AG04449 (cell line): ENCODE results near the gene EXOC4.

Experiments
- CTCF ChIA-PET: fragments of 350-600 bp; formaldehyde crosslinking; extraction: SDS; loops from one replicate; lab custom pipeline; 2021; ENCODE audit warnings: antibody characterized with exemption; lab: Yijun Ruan, JAX
- POLR2A ChIA-PET: fragments of 400-600, 350-600 bp; formaldehyde crosslinking; extraction: SDS; loops from one replicate; lab custom pipeline; 2020; ENCODE audit warnings: antibody characterized with exemption, inconsistent platforms; lab: Yijun Ruan, JAX
- DNase-seq: peaks from one replicate; pipeline ENCODE4 v3.0.0-alpha.2; 2010; ENCODE audit warnings: low read depth, low spot score
- H3K4me3 ChIP-seq: 2 replicates; pipeline ENCODE4 v1.5.1; 2011; ENCODE audit warnings: low read depth, mild to moderate bottlenecking, control low read depth, low read length
- TF ChIP-seq, protein P1 (sequence below): IDR thresholded peaks from one replicate; pipeline ENCODE4 v1.5.1; 2011; ENCODE audit warnings: mild to moderate bottlenecking, moderate library complexity, low read length, control low read depth, inconsistent platforms; ENCODE audit not compliant: insufficient read depth; ENCODE audit errors: missing control alignments

Gene EXOC4

DNA sequence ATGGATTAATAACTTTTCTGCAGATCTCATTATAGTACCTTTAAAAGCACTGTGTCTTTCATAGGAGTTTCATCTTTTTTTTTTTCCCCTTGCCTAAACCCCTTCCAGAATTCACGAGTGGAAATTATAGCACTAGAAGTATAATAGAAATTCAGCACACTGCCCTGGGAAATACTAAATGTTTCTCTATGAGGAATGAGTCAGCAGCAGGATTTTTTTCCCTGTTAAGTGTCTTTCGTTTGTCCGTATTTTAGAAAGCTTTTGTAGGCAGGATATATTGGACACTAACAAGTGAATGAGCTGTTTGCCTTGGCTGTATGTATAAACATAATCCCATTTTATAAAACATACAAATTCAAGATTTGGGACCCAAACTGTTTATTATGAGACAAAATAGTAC, 105.8 kb downstream of the EXOC4 start:
- ChIA-PET CTCF (no interaction called here), POLR2A (no interaction called here)
- no peak overlapping the region for H3K4me3 ChIP-seq
- no peak for DNase-seq
- TF ChIP-seq, protein P1, sequence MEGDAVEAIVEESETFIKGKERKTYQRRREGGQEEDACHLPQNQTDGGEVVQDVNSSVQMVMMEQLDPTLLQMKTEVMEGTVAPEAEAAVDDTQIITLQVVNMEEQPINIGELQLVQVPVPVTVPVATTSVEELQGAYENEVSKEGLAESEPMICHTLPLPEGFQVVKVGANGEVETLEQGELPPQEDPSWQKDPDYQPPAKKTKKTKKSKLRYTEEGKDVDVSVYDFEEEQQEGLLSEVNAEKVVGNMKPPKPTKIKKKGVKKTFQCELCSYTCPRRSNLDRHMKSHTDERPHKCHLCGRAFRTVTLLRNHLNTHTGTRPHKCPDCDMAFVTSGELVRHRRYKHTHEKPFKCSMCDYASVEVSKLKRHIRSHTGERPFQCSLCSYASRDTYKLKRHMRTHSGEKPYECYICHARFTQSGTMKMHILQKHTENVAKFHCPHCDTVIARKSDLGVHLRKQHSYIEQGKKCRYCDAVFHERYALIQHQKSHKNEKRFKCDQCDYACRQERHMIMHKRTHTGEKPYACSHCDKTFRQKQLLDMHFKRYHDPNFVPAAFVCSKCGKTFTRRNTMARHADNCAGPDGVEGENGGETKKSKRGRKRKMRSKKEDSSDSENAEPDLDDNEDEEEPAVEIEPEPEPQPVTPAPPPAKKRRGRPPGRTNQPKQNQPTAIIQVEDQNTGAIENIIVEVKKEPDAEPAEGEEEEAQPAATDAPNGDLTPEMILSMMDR, result no peak

DNA sequence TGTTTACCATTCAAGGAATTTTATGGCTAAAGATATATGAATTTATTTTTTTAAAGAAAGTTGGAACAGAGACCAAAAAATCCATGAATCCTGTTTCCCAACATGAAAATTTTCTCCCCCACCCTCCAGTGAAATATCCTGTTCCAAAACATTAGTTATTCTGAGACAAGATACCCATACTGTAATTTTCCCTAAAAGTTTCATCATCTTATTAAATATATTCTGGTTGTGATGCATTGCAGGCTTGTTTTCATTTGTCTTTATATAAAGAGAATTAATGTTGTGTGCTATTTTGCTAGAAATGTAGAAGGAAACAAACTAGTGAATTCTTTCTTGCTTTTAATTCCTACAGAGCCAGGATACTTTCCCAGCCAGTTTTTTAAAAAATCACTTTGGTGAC, 106.6 kb downstream of the EXOC4 start:
- H3K4me3 ChIP-seq, result no peak overlapping the region

DNA sequence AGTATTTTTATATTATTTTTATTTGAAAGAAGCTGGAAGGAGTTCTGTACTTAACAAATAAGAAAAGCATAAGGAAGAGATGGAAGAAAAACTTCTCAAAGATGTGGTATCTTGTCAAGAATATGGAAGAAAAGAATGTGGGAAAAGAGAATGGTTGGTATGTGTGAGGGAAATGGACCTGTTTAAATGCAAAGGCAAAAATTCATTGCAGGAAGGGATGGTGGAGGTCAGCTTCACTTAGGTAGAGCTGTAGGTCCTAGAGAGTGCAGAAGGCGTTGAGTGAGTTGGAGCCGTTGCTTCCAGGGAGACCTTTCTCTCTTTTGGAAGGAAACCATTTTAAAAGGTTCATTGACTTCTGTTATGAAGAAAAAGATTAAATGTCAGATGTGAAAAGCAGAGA, 107.3 kb downstream of the EXOC4 start:
- TF ChIP-seq, protein P1, result no peak
- ChIA-PET POLR2A (no interaction called here), CTCF (interaction anchor here (1.1 to 1.2 kb wide), 2 partner anchors 11 to 17 kb away, joined by 3 to 4 read pairs; no protein-coding TSS in a partner anchor)
- H3K4me3 ChIP-seq, result no peak overlapping the region
- no peak for DNase-seq

More for the DNA sequence above, 106.6 kb downstream of the EXOC4 start:
- ChIA-PET POLR2A (no interaction called here), CTCF (no interaction called here)
- DNase-seq, result no peak
- TF ChIP-seq, protein P1, result no peak

DNA sequence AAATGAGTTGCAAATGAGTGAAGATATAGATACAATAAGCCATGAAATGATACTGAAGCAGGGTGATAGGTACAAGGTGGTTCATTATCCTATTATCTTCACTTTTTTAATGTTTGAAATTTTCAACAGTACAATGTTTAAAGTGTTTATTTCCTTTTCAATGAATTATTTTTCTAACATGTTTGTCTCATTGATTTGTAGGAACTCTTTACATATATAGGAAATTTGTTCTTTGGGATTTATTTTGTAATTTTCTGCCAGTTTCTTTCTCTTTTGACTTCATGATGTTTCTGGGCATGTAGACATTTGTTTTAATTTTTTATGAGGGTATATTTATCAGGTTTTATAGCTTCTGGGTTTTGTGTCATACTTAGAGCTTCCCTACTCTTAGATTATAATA, 108.9 kb downstream of the EXOC4 start:
- CTCF ChIA-PET, result no interaction called here
- no peak for DNase-seq
- POLR2A ChIA-PET, result no interaction called here
- no peak overlapping the region for H3K4me3 ChIP-seq
- TF ChIP-seq, protein P1, result no peak

DNA sequence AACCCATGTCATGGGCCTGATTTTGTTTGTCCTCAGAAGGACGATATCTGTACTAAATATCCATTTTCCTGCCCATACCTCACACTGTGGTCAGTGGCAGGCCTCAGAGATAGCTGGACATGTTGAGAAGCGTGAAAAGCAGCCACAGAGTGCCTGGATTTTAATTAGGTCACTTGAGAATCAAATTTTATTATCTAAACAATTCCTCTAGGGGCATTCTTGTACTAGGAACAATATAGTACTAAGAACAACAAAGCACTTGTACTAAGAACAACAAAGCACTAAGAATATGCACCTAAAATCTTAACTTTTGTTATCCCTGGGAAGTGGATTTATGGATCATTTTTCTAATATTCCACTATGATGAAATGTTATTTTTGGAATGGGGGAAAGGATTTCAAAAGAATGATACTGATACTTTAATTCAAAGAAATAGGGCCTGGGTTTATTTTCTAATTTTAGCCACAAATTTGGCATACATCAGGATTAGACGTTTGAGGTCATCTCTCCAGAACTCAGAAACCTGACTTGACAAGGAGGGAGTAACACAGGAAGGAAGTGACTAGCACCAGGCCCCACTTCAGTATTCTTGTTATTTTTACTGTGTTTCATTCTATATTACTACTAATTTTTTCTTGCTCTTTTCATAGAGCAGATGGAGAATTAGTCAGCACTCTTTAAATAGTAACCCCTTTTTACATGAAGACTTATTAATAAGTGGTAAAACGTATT, 112.2 kb downstream of the EXOC4 start:
- H3K4me3 ChIP-seq, result no peak overlapping the region
- DNase-seq, result no peak
- POLR2A ChIA-PET, result no interaction called here
- TF ChIP-seq, protein P1, result no peak
- CTCF ChIA-PET, result interaction anchor here (1.0 to 1.3 kb wide), 2 partner anchors 13 to 375 kb away, joined by 3 to 5 read pairs; no protein-coding TSS in a partner anchor

DNA sequence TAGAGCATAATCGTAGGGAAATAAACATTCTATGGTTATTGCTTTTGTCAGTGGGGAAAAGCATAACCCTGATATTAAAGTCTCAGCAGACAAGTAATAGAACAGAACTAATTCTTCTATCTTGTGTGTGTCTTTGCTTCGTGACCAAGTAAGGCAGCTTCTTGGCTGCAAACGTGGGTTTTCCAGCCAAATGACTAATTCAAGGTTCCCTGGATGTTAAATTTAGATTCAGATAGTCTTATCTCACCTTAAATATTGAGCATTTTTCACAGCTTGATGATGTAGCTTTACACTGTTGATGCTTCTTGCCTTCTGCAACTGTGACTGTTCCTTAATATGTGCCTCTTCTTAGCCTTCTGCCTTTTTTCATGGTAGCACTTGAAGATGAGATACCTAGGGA, 113.0 kb downstream of the EXOC4 start:
- no peak for DNase-seq
- H3K4me3 ChIP-seq, result no peak overlapping the region
- ChIA-PET CTCF (interaction anchor here (1.3 kb wide), 1 partner anchor 12 kb away, joined by 5 read pairs; no protein-coding TSS in a partner anchor), POLR2A (no interaction called here)
- TF ChIP-seq, protein P1, result no peak
